HUES6 (cell line): ENCODE measurements around the gene CPAMD8.

Source experiments
- H3K27ac ChIP-seq: 2 replicates; pipeline ENCODE4 v1.7.0; 2013; ENCODE audit warnings: low read depth, mild to moderate bottlenecking, low read length, inconsistent platforms
- H3K27me3 ChIP-seq: 2 replicates; pipeline ENCODE4 v1.6.1; 2013; ENCODE audit warnings: low read length; ENCODE audit not compliant: control insufficient read depth, insufficient read depth
- H3K36me3 ChIP-seq: 2 replicates; pipeline ENCODE4 v1.6.1; 2013; ENCODE audit warnings: low read length; ENCODE audit not compliant: control insufficient read depth, insufficient read depth
- H3K4me1 ChIP-seq: 2 replicates; pipeline ENCODE4 v1.6.1; 2013; ENCODE audit warnings: low read length; ENCODE audit not compliant: control insufficient read depth, insufficient read depth
- H3K4me3 ChIP-seq: 2 replicates; pipeline ENCODE4 v1.5.1; 2013; ENCODE audit warnings: low read depth, low read length
- H3K9ac ChIP-seq: one replicate; pipeline ENCODE4 v1.6.1; 2013; ENCODE audit warnings: mild to moderate bottlenecking, low read length
- H3K9me3 ChIP-seq: 2 replicates; pipeline ENCODE4 v1.6.1; 2013; ENCODE audit warnings: low read depth, low read length; ENCODE audit not compliant: control insufficient read depth, insufficient read depth

CPAMD8 gene

GRCh38 chr19:16931306-16931705, 95.3 kb downstream of the CPAMD8 start:
- H3K27me3 ChIP-seq: no peaks in the 10 kb centered on the region
- H3K9ac ChIP-seq: no peak overlapping the region
- H3K27ac ChIP-seq: no peak overlapping the region
- no peak overlapping the region for H3K4me3 ChIP-seq
- H3K4me1 ChIP-seq: no peaks in the 10 kb centered on the region
- H3K9me3 ChIP-seq: peaks cover 23% of the 10 kb centered on the region
- no peaks in the 10 kb centered on the region for H3K36me3 ChIP-seq

GRCh38 chr19:16930753-16931152, 95.9 kb downstream of the CPAMD8 start:
- no peaks in the 10 kb centered on the region for H3K27me3 ChIP-seq
- H3K9ac ChIP-seq: no peak overlapping the region
- no peaks in the 10 kb centered on the region for H3K4me1 ChIP-seq
- peaks cover 23% of the 10 kb centered on the region for H3K9me3 ChIP-seq
- H3K27ac ChIP-seq: no peak overlapping the region
- H3K4me3 ChIP-seq: no peak overlapping the region
- H3K36me3 ChIP-seq: no peaks in the 10 kb centered on the region

DNA sequence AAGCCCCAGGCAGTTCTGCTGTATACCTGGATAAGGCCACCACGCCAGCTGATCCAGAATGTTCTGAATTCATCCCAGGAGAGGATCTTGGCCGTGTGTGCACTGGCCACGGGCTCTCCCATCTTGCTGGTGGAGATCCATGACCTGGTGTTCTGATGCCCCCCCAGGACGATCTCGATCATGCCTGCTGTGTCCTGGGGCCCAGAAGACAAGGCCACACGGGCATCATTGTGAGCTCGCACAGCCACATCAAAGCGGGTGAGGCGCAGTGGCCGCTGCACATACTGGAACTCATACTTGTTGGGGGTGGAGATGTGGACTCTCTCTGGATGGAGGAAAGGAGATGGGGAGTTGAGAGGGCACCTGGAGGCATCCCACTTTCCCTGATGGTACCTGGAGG, 97.7 kb downstream of the CPAMD8 start:
- H3K27ac ChIP-seq: no peak overlapping the region
- H3K4me1 ChIP-seq: no peaks in the 10 kb centered on the region
- H3K4me3 ChIP-seq: no peak overlapping the region
- H3K36me3 ChIP-seq: no peaks in the 10 kb centered on the region
- H3K9ac ChIP-seq: peak overlapping the region; percentile 7
- H3K27me3 ChIP-seq: no peaks in the 10 kb centered on the region
- H3K9me3 ChIP-seq: peaks cover 12% of the 10 kb centered on the region

DNA sequence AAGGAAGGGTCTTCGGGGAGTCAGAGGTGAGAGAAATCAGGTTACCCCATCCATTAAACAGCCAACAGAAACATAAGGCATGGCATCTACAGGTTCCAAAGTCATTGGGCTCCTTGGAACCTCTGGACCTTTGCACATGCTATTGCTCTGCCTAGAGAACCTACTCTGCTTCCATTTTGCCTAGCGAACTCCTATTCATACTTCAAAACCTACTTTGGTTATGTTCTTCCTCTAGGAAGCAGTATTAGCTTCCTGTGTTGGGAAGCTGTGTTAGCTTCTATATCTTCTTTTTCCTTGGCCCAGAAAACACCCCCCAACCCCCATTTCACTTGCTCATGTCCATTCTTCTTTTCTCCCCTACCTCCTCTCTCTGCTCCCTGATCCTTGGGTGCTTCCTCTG, 98.3 kb downstream of the CPAMD8 start:
- H3K36me3 ChIP-seq: no peaks in the 10 kb centered on the region
- no peak overlapping the region for H3K4me3 ChIP-seq
- no peak overlapping the region for H3K9ac ChIP-seq
- H3K27me3 ChIP-seq: no peaks in the 10 kb centered on the region
- no peak overlapping the region for H3K27ac ChIP-seq
- peaks cover 6% of the 10 kb centered on the region for H3K9me3 ChIP-seq
- H3K4me1 ChIP-seq: no peaks in the 10 kb centered on the region

- Histone ChIP-seq H3K27me3 (no peaks in the 10 kb centered on the region), H3K4me3 (no peak overlapping the region), H3K9me3 (peaks cover 6% of the 10 kb centered on the region; the same call in 1 of the 2 replicates), H3K36me3 (no peaks in the 10 kb centered on the region), H3K27ac (no peak overlapping the region), H3K9ac (no peak overlapping the region), H3K4me1 (no peaks in the 10 kb centered on the region)
Measured at GRCh38 chr19:16927883-16928282, 98.7 kb downstream of the CPAMD8 start.

- Histone ChIP-seq H3K36me3 (no peaks in the 10 kb centered on the region), H3K4me3 (no peak overlapping the region), H3K9me3 (peaks cover 15% of the 10 kb centered on the region), H3K27me3 (no peaks in the 10 kb centered on the region), H3K27ac (no peak overlapping the region), H3K9ac (no peak overlapping the region), H3K4me1 (no peaks in the 10 kb centered on the region)
Measured at GRCh38 chr19:16922949-16923348, 103.7 kb downstream of the CPAMD8 start.

- Histone ChIP-seq H3K9me3 (peaks cover 15% of the 10 kb centered on the region), H3K27me3 (no peaks in the 10 kb centered on the region), H3K4me1 (no peaks in the 10 kb centered on the region), H3K9ac (no peak overlapping the region), H3K4me3 (no peak overlapping the region), H3K27ac (no peak overlapping the region), H3K36me3 (no peaks in the 10 kb centered on the region)
Measured at GRCh38 chr19:16922592-16922934, 104.0 kb downstream of the CPAMD8 start.

GRCh38 chr19:16921766-16922591, 104.6 kb downstream of the CPAMD8 start:
- no peak overlapping the region for H3K27ac ChIP-seq
- H3K9ac ChIP-seq: no peak overlapping the region
- H3K4me3 ChIP-seq: no peak overlapping the region
- no peaks in the 10 kb centered on the region for H3K36me3 ChIP-seq
- no peaks in the 10 kb centered on the region for H3K27me3 ChIP-seq
- no peaks in the 10 kb centered on the region for H3K4me1 ChIP-seq
- peaks cover 15% of the 10 kb centered on the region for H3K9me3 ChIP-seq

GRCh38 chr19:16920816-16921529, 105.6 kb downstream of the CPAMD8 start:
- no peaks in the 10 kb centered on the region for H3K4me1 ChIP-seq
- H3K9ac ChIP-seq: no peak overlapping the region
- peaks cover 15% of the 10 kb centered on the region for H3K9me3 ChIP-seq
- no peaks in the 10 kb centered on the region for H3K36me3 ChIP-seq
- no peaks in the 10 kb centered on the region for H3K27me3 ChIP-seq
- no peak overlapping the region for H3K4me3 ChIP-seq
- no peak overlapping the region for H3K27ac ChIP-seq

- H3K9ac ChIP-seq: no peak overlapping the region
- H3K9me3 ChIP-seq: peaks cover 13% of the 10 kb centered on the region
- no peaks in the 10 kb centered on the region for H3K36me3 ChIP-seq
- H3K4me3 ChIP-seq: no peak overlapping the region
- no peak overlapping the region for H3K27ac ChIP-seq
- no peaks in the 10 kb centered on the region for H3K27me3 ChIP-seq
- no peaks in the 10 kb centered on the region for H3K4me1 ChIP-seq
Measured at GRCh38 chr19:16919496-16919895, 107.1 kb downstream of the CPAMD8 start.

DNA sequence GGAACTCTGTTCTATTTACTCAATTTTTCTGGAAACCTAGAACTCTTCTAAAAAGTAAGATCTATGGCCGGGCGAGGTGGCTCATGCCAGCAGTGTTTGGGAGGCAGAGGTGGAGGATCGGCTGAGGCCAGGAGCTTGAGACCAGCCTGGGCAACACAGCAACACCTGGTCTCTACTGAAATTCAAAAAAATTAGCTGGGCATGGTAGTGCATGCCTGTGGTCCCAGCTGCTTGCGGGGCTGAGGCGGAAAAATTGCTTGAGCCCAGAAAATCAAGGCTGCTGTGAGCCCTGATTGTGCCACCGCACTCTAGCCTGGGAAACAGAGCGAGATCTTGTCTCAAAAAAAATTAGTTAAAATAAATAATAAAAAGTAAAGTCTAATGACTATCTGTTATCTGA, 109.2 kb downstream of the CPAMD8 start:
- Histone ChIP-seq H3K27me3 (no peaks in the 10 kb centered on the region), H3K9me3 (peaks cover 25% of the 10 kb centered on the region), H3K4me3 (no peak overlapping the region), H3K9ac (no peak overlapping the region), H3K27ac (no peak overlapping the region), H3K36me3 (no peaks in the 10 kb centered on the region), H3K4me1 (no peaks in the 10 kb centered on the region)
